Fibroblast of lung (primary cell): ENCODE data around the gene ST3GAL6.

Experiments
- EZH2 ChIP-seq: IDR thresholded peaks from 2 replicates; pipeline ENCODE4 v1.5.1; 2012; ENCODE audit warnings: low read length, control low read depth, mild to moderate bottlenecking; ENCODE audit errors: missing control alignments
- TF ChIP-seq, protein P1 (sequence below), 2 donors: IDR thresholded peaks in 1 of 2; conservative IDR thresholded peaks in 1 of 2; 1 replicate in 1 of 2; 2 replicates in 1 of 2; pipeline ENCODE4 v1.5.1; 2011 to 2012; ENCODE audit warnings: low read length in 2 of 2, control low read depth in 1 of 2, inconsistent platforms in 1 of 2, low read depth in 1 of 2, mild to moderate bottlenecking in 1 of 2

GRCh38 chr3:98728672-98729071, 34.5 kb upstream of the ST3GAL6 start:
- TF ChIP-seq EZH2, result no peak
- TF ChIP-seq, protein P1, sequence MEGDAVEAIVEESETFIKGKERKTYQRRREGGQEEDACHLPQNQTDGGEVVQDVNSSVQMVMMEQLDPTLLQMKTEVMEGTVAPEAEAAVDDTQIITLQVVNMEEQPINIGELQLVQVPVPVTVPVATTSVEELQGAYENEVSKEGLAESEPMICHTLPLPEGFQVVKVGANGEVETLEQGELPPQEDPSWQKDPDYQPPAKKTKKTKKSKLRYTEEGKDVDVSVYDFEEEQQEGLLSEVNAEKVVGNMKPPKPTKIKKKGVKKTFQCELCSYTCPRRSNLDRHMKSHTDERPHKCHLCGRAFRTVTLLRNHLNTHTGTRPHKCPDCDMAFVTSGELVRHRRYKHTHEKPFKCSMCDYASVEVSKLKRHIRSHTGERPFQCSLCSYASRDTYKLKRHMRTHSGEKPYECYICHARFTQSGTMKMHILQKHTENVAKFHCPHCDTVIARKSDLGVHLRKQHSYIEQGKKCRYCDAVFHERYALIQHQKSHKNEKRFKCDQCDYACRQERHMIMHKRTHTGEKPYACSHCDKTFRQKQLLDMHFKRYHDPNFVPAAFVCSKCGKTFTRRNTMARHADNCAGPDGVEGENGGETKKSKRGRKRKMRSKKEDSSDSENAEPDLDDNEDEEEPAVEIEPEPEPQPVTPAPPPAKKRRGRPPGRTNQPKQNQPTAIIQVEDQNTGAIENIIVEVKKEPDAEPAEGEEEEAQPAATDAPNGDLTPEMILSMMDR (conservative IDR thresholded peaks at IDR 0.05 in 1 of 2, IDR thresholded peaks at IDR 0.05 in 1 of 2; ENCODE audit: low read depth in 1 of 2, low read length in 2 of 2), result no peak
